C4-2B (cell line): ENCODE results near the gene FTCD.

ENCODE experiments used
- H3K27ac ChIP-seq: fragments of 450-650 bp; 2 replicates; pipeline ENCODE4 v1.5.1; 2017
- CTCF ChIP-seq: fragments of 450-650 bp; conservative IDR thresholded peaks from 2 replicates; pipeline ENCODE4 v1.5.1; 2017; ENCODE audit warnings: mild to moderate bottlenecking
- ZFX ChIP-seq: fragments of 450-650 bp; IDR thresholded peaks from 2 replicates; pipeline ENCODE4 v1.6.1; 2017

Gene FTCD

GRCh38 chr21:46126309-46127238 is 28.8 kb downstream of the FTCD start:
- no peak overlapping the region for H3K27ac ChIP-seq
- TF ChIP-seq ZFX (no peak), CTCF (no peak)

GRCh38 chr21:46125846-46126301 is 29.5 kb downstream of the FTCD start:
- H3K27ac ChIP-seq = no peak overlapping the region
- TF ChIP-seq ZFX = no peak
- TF ChIP-seq CTCF = no peak

GRCh38 chr21:46124926-46125845 is 30.2 kb downstream of the FTCD start:
- no peak overlapping the region for H3K27ac ChIP-seq
- TF ChIP-seq ZFX (no peak), CTCF (no peak)

GRCh38 chr21:46124083-46124925 is 31.1 kb downstream of the FTCD start:
- H3K27ac ChIP-seq = no peak overlapping the region

GRCh38 chr21:46122758-46123683 is 32.4 kb downstream of the FTCD start:
- TF ChIP-seq CTCF = no peak
- TF ChIP-seq ZFX = no peak
- H3K27ac ChIP-seq = no peak overlapping the region

More at GRCh38 chr21:46124083-46124925, 31.1 kb downstream of the FTCD start:
- TF ChIP-seq CTCF (no peak), ZFX (no peak)

GRCh38 chr21:46122237-46122671 is 33.1 kb downstream of the FTCD start:
- TF ChIP-seq ZFX (no peak), CTCF (no peak)
- H3K27ac ChIP-seq = no peak overlapping the region
